Smooth muscle cell (in vitro differentiated cells): ENCODE data around the gene APOO. TPM values are rescaled to one million over a fixed set of nuclear protein-coding genes. Genes with fewer than 3 reads are reported as not detected.
A peak's percentile ranks its signal among the peaks of the same experiment; 100 is the strongest.

Source experiments
- DNase-seq: peaks from one replicate; lab custom pipeline; 2025; ENCODE audit not compliant: unreplicated experiment; lab: John Stamatoyannopoulos, UW
- H2AFZ ChIP-seq: fragments of 200-600 bp; sonication (generic); 2 replicates; pipeline ENCODE4 v1.6.0; 2016; ENCODE audit warnings: antibody characterized with exemption, low read depth, mild to moderate bottlenecking
- H3F3A ChIP-seq: fragments of 200-600 bp; sonication (generic); 2 replicates; pipeline ENCODE4 v1.6.0; 2017; ENCODE audit warnings: antibody characterized with exemption, low read depth
- H3K27ac ChIP-seq: fragments of 200-600 bp; sonication (generic); 2 replicates; pipeline ENCODE4 v1.5.1; 2016; ENCODE audit warnings: low read depth, mild to moderate bottlenecking
- H3K27me3 ChIP-seq: fragments of 200-600 bp; sonication (generic); 2 replicates; pipeline ENCODE4 v1.6.1; 2016; ENCODE audit warnings: low read depth, mild to moderate bottlenecking
- H3K36me3 ChIP-seq: fragments of 200-600 bp; sonication (generic); 2 replicates; pipeline ENCODE4 v1.5.1; 2016; ENCODE audit warnings: low read depth
- H3K4me1 ChIP-seq: fragments of 200-600 bp; sonication (generic); 2 replicates; pipeline ENCODE4 v1.5.1; 2016; ENCODE audit warnings: low read depth
- H3K4me2 ChIP-seq: fragments of 200-600 bp; sonication (generic); 2 replicates; pipeline ENCODE4 v1.6.0; 2016; ENCODE audit warnings: mild to moderate bottlenecking
- H3K4me3 ChIP-seq: fragments of 200-600 bp; sonication (generic); 2 replicates; pipeline ENCODE4 v1.5.1; 2016; ENCODE audit warnings: mild to moderate bottlenecking
- H3K79me2 ChIP-seq: fragments of 200-600 bp; sonication (generic); 2 replicates; pipeline ENCODE4 v1.6.0; 2016; ENCODE audit warnings: low read depth, mild to moderate bottlenecking
- H3K9ac ChIP-seq: fragments of 200-600 bp; sonication (generic); 2 replicates; pipeline ENCODE4 v1.6.0; 2016; ENCODE audit warnings: low read depth
- H3K9me3 ChIP-seq: fragments of 200-600 bp; sonication (generic); replicated peaks from 2 replicates; pipeline ENCODE4 v1.5.1; 2016; ENCODE audit warnings: low read depth
- H4K20me1 ChIP-seq: fragments of 200-600 bp; sonication (generic); 2 replicates; pipeline ENCODE4 v1.6.0; 2016; ENCODE audit warnings: low read depth
- WGBS: methylation state at CpG from one replicate; pipeline ENCODE4 v1.1.7; 2016; ENCODE audit warnings: low lambda C conversion rate; 5-methylcytosine and 5-hydroxymethylcytosine counted together
- polyA plus RNA-seq: library from polyadenylated mRNA; unstranded; fragments of >200 nt; fragmentation: Nextera tagmentation; extraction: Ambion mirVana; gene quantifications from 2 replicates; pipeline ENCODE4 v1.2.1, GENCODE V29; 2016
- total RNA-seq: library from RNA; depleted of rRNA; stranded (reverse); fragments of >200 nt; gene quantifications from 2 replicates; pipeline ENCODE4 v1.2.3, GENCODE V29; 2014
- TF ChIP-seq, protein P1 (sequence below): fragments of 200-600 bp; sonication (generic); IDR thresholded peaks from 2 replicates; pipeline ENCODE4 v1.5.1; 2017; ENCODE audit warnings: borderline replicate concordance, mild to moderate bottlenecking, antibody characterized with exemption; ENCODE audit not compliant: insufficient read depth, poor library complexity, severe bottlenecking

The APOO gene
- total and polyA plus RNA-seq, 2 experiments from 2014 or later = 38.7 to 54.3 TPM

DNA sequence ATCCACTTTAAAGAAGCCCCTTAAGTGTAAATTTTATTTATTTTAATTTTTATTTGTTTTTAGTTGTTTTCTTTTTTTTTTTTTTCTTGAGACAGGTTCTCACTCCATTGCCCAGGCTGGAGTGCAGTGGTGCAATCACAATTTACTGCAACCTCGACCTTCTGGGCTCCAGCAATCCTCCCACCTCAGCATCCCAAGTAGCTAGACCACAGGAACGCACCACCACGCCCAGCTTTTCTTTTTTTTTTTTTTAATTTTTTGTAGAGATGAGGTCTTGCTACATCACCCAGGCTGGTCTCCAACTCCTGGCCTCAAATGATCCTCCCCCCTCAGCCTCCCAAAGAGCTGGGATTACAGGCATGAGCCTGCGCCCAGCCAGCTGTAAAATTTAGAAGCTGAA, 118.8 kb downstream of the APOO start:
- Histone ChIP-seq H2AFZ (no peak overlapping the region), H3K4me1 (peaks cover 8% of the 10 kb centered on the region), H3K27ac (no peak overlapping the region), H3K9ac (no peak overlapping the region), H3K9me3 (no peaks in the 10 kb centered on the region), H3K4me2 (no peak overlapping the region), H4K20me1 (peaks cover 19% of the 10 kb centered on the region), H3K27me3 (no peaks in the 10 kb centered on the region), H3K36me3 (peaks cover 4% of the 10 kb centered on the region), H3F3A (no peaks in the 10 kb centered on the region), H3K79me2 (peaks cover 8% of the 10 kb centered on the region), H3K4me3 (no peak overlapping the region)
- TF ChIP-seq, protein P1, sequence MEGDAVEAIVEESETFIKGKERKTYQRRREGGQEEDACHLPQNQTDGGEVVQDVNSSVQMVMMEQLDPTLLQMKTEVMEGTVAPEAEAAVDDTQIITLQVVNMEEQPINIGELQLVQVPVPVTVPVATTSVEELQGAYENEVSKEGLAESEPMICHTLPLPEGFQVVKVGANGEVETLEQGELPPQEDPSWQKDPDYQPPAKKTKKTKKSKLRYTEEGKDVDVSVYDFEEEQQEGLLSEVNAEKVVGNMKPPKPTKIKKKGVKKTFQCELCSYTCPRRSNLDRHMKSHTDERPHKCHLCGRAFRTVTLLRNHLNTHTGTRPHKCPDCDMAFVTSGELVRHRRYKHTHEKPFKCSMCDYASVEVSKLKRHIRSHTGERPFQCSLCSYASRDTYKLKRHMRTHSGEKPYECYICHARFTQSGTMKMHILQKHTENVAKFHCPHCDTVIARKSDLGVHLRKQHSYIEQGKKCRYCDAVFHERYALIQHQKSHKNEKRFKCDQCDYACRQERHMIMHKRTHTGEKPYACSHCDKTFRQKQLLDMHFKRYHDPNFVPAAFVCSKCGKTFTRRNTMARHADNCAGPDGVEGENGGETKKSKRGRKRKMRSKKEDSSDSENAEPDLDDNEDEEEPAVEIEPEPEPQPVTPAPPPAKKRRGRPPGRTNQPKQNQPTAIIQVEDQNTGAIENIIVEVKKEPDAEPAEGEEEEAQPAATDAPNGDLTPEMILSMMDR = no peak
- WGBS = 98% methylated on average over 4 of the region's 4 CpGs
- no peak for DNase-seq

DNA sequence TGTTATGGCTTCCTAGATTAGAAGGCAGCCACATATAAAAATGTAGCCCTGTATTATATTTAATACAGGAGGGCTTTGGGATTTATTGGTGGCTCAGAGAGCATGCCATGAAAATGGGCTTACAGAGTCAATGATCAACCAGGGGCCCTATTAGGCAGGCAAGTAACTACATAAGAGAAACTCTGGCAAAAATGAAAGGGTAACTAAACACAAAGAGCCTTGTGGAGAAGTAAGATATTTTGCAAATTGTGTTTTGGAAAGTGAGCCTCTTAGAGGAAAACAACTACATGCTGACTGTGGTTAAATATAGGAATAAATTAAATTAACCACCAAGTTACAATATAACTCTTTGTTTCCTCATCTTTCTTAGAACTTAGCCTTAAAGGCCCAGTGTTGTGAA, 119.2 kb downstream of the APOO start:
- no peak for DNase-seq
- Histone ChIP-seq H3K4me3 (no peak overlapping the region), H3K27ac (no peak overlapping the region)

DNA sequence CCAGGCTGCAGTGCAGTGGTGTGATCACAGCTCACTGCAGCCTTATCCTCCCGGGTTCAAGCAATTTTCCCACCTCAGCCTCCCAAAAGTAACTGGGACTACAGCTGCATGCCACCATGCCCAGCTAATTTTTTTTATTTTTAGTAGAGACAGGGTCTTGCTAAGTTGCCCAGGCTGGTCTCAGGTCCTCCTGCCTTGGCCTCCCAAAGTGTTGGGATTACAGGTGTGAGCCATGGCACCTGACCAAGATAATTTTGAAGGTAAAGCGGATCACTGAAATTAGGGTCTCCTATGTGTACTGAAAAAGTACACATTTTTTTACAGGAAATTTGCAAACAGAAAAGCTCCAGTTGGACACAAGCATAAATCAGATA, 120.0 kb downstream of the APOO start:
- H3K4me3 ChIP-seq = no peak overlapping the region
- H3K79me2 ChIP-seq = peaks cover 8% of the 10 kb centered on the region
- peaks cover 4% of the 10 kb centered on the region for H3K36me3 ChIP-seq
- H3K27ac ChIP-seq = no peak overlapping the region
- H3K9ac ChIP-seq = no peak overlapping the region
- peaks cover 24% of the 10 kb centered on the region for H4K20me1 ChIP-seq
- H3K4me1 ChIP-seq = peaks cover 4% of the 10 kb centered on the region
- no peaks in the 10 kb centered on the region for H3F3A ChIP-seq
- no peak overlapping the region for H2AFZ ChIP-seq
- no peak for DNase-seq
- H3K9me3 ChIP-seq = no peaks in the 10 kb centered on the region
- WGBS = 94% methylated on average over 2 of the region's 2 CpGs
- no peak overlapping the region for H3K4me2 ChIP-seq
- H3K27me3 ChIP-seq = no peaks in the 10 kb centered on the region
- TF ChIP-seq, protein P1 = no peak

More for the DNA sequence above, 119.2 kb downstream of the APOO start:
- Histone ChIP-seq H3K27me3 (no peaks in the 10 kb centered on the region), H3K9me3 (no peaks in the 10 kb centered on the region), H3K79me2 (peaks cover 8% of the 10 kb centered on the region), H4K20me1 (peaks cover 23% of the 10 kb centered on the region), H2AFZ (no peak overlapping the region), H3K4me2 (no peak overlapping the region), H3K4me1 (peaks cover 8% of the 10 kb centered on the region), H3K36me3 (peaks cover 4% of the 10 kb centered on the region), H3K9ac (no peak overlapping the region), H3F3A (no peaks in the 10 kb centered on the region)
- TF ChIP-seq, protein P1 = no peak

DNA sequence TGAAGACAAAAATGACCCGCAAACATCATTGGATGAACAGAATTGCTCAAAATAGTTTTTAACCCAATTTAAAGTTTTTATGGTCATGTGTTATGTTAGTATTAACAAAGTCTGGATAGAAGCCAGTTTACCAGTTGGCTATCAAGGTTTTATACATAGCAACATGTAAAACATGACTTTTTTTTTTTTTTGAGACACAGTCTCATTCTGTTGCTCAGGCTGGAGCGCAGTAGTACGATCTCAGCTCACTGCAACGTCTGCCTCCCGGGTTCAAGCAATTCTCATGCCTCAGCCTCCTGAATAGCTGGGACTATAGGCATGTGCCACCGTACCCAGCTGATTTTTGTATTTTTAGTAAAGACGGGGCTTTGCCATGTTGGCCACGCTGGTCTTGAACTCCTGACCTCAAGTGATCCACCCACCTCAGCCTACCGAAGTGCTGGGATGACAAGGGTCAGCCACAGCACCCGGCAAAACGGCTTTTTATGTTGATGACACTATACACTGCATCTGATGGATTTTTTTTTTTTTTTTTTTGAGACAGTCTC, 121.4 kb downstream of the APOO start:
- H3K4me2 ChIP-seq = no peak overlapping the region
- 91% methylated on average over 11 of the region's 11 CpGs for WGBS

More for the DNA sequence above, 121.4 kb downstream of the APOO start:
- DNase-seq = no peak
- Histone ChIP-seq H3K4me1 (peaks cover 5% of the 10 kb centered on the region), H3K9ac (no peak overlapping the region), H3K36me3 (peaks cover 4% of the 10 kb centered on the region), H3K79me2 (peaks cover 8% of the 10 kb centered on the region), H3K4me3 (peak overlapping the region; percentile 82), H2AFZ (no peak overlapping the region), H4K20me1 (peaks cover 24% of the 10 kb centered on the region), H3K27me3 (no peaks in the 10 kb centered on the region), H3F3A (peaks cover 9% of the 10 kb centered on the region), H3K27ac (peak overlapping the region; percentile 98), H3K9me3 (no peaks in the 10 kb centered on the region)
- TF ChIP-seq, protein P1 = no peak
